GM12892 (cell line): ENCODE results near the gene LEFTY2.

Source experiments
- POLR2A ChIP-seq: IDR thresholded peaks from 2 replicates; pipeline ENCODE4 v1.6.1; 2011; ENCODE audit warnings: low read depth, low read length, control low read depth
- POLR2AphosphoS5 ChIP-seq: IDR thresholded peaks from 2 replicates; pipeline ENCODE4 v1.6.1; 2011; ENCODE audit warnings: low read depth, low read length, control low read depth

DNA sequence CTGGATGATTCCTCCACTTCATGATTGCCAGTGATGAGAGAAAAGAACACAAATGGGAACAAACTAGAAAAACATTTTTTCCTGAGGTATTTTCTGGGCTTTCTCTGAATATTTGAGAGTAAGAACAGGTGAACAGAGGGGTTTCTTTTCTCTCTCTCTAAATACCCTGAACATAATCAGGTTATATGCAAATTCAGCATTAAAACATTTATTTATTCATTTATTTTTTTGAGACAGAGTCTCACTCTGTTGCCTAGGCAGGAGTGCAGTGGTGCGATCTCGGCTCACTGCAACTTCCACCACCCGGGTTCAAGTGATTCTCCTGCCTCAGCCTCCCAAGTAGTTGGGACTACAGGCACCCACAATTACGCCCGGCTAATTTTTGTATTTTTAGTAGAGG, 5.8 kb upstream of the LEFTY2 start:
- TF ChIP-seq POLR2A (no peak), POLR2AphosphoS5 (no peak)
